GM19468 (cell line): ENCODE measurements around the gene IL36B.

Experiments used
- ATAC-seq: cut with Tn5 transposase; IDR thresholded peaks from one replicate; pipeline ENCODE4 v1.9.1; 2021; ENCODE audit warnings: mild to moderate bottlenecking, moderate library complexity, moderate number of reproducible peaks; ENCODE audit not compliant: unreplicated experiment; ENCODE audit errors: extremely low read depth

IL36B gene

DNA sequence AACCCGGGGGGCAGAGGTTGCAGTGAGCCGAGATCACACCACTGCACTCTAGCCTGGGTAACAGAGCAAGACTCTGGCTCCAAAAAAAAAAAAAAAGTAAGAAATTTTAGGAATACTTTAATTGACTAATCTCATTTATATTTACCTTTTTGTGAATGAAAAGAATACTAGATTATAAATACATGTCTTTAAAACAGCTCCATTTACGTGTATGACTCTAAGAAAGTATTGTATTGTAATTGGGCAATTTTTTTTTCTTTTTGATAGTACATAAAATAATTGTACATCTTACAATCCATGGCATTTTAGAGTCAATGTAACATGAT, 39.4 kb downstream of the IL36B start:
- no peak for ATAC-seq

GRCh38 chr2:113012436-113013335, 40.0 kb downstream of the IL36B start:
- ATAC-seq = no peak

GRCh38 chr2:113011108-113011507, 41.6 kb downstream of the IL36B start:
- no peak for ATAC-seq

- no peak for ATAC-seq
Observed at GRCh38 chr2:113010088-113010487, 42.6 kb downstream of the IL36B start.

GRCh38 chr2:113009622-113010021, 43.0 kb downstream of the IL36B start:
- no peak for ATAC-seq

DNA sequence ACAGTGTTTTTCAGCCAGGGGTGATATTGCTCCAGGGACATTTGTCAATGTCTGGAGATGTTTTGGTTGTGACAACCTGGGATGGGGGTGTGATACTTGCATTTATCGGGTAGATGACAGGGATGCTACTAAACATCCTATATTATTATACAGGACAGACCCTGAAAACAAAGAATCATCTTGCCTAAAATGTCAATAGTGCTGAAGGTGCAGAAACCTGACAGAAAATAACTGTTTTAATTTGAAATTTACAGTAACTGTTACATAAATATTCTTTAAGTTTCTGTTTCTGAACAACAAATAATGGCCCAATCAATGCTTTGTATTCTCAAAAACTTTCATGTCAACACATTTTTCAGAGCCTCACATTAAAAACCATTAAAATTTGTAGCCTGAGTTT, 45.4 kb downstream of the IL36B start:
- no peak for ATAC-seq

GRCh38 chr2:113005030-113005509, 47.6 kb downstream of the IL36B start, which contains the start of gene IL36A:
IL36A (plus strand) TSS chr2:113005459; CDS start chr2:113005872, 413 bp downstream.
- no peak for ATAC-seq

GRCh38 chr2:113002677-113003076, 50.0 kb downstream of the IL36B start:
- ATAC-seq = no peak

- ATAC-seq = no peak
Observed at GRCh38 chr2:113000436-113000835, 52.2 kb downstream of the IL36B start.

DNA sequence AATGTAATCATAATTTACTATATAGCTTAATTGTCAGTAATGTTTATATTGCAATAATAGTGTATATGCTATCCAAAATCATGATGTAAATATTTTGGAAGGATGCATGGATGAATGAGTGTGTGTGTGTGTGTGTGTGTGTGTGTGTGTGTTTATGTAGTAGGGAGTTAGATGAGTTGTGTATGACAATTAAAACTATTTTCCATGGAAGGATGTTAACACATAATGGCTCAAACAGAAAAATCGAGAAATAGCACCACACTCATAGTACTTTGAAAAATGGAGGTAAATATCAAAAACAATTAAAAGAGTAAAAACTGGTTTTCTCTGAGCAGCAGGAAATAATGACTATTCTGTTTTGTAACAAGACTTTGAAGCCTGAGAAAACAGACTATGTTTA, 55.5 kb downstream of the IL36B start:
- ATAC-seq = no peak

GRCh38 chr2:112996635-112997034, 56.0 kb downstream of the IL36B start:
- no peak for ATAC-seq

DNA sequence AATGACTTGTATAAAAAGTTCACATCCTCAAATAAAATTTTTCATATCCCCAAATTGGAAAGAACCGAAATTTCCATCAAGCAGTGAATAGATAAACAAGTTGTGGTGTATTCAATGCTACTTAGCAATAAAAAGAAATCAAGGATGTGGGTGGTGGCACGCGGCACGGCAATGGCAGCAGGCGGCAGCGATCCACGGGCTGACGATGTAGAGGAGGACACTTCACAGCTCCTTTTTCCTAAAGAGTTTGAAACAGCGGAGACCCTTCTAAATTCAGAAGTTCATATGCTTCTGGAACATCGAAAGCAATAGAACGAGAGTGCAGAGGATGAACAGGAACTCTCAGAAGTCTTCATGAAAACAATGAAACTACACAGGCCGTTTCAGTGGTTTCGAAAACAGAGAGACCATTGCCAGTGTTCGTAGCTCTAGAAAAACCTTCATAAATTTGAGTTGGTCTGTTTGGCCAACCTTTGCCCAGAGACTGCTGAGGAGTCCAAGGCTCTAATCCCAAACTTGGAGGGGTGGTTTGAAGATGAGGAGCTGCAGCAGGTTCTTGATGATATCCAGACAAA, 57.2 kb downstream of the IL36B start:
- ATAC-seq = no peak

DNA sequence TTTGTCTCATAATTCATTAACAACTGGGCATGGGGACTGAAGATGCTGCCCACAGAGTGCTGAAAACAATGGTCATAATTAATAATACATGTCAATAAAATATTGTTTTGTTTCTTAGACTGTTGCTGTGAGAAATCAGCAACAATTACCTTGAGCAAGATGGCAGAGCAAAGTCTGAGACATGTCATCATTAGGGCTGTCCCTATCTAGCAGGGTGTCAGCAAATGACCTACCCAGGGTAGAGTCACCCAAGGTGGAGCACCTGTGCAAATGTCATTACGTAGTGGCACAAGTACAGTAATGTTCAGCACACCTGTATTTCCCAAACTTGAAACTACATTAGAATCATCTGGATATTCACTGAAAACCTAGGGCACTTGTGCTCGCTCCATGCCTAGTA, 58.0 kb downstream of the IL36B start:
- no peak for ATAC-seq

GRCh38 chr2:112993831-112994230, 58.8 kb downstream of the IL36B start:
- ATAC-seq = no peak

DNA sequence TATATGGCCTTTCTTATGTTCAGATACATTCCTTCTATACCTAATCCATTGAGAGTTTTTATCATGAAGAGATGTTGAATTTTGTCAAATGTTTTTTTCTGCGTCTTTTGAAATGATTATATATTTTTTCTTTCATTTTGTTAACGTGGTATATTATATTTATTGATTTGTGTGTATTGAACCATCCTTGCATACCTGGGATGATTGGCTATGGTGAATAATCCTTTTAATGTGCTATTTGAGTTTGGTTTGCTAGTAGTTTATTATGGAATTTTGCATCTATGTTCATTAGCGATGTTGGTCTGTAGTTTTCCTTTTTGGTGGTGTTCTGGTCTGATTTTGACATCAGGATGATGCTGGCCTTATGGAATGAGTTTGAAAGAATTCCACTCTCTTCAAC, 63.1 kb downstream of the IL36B start:
- ATAC-seq = no peak

GRCh38 chr2:112985090-112985489, 67.6 kb downstream of the IL36B start:
- ATAC-seq = no peak

- ATAC-seq = no peak
Observed at GRCh38 chr2:112980537-112980936, 72.1 kb downstream of the IL36B start.

DNA sequence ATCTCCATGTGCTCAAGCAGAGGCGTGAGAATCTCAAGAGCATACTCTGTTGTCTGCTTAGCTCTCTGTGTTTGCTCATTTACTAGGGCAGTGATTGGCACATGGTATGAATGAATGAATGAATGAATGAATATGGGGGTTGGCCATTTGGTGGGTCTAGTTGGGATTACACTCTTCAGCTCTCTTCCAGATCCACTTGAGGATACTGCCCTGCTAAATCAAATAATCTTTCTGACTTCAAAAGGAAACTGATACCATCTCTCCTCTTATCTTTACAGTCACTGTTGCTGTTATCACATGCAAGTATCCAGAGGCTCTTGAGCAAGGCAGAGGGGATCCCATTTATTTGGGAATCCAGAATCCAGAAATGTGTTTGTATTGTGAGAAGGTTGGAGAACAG, 72.9 kb downstream of the IL36B start:
- no peak for ATAC-seq

DNA sequence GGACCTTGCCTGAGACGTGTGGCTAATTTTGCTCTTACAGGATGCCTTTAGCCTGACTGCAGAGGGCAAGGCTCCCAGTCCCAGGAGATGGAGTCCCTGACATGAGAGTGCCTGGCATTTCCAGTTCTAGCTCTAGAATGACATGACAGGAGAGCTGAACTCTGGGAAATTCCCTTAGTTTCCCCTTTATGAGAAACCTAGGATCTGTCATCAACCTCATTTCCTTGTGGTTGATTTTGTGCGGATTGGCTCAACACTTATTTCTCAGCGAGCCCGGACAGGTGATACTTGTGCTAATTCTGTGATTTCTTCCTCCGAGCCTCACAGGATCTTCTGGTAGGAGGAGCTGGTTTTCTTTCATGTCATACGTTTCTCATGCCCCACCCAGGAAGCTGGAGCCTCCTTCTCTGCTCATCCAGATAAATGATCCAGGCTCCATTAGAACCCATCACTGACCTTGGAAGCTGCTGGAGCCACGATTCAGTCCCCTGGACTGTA, 75.1 kb downstream of the IL36B start, which contains the start of gene IL36G:
Gene IL36G, plus strand, starts transcription at position 448 of the 498 bp plus-strand sequence. CDS start 633 bp downstream, outside the sequence.
- ATAC-seq = no peak
